Fibroblast of lung (primary cell): ENCODE results near the gene PIK3R6. TPM values are rescaled to one million over a fixed set of nuclear protein-coding genes. Genes with fewer than 3 reads are reported as not detected.

ENCODE experiments used
- DNase-seq, 2 donors: peaks; one replicate each; pipeline versions ENCODE4 v3.0.0 to v3.0.0-alpha.2; 2010; ENCODE audit warnings: low read depth in 2 of 2
- H2AFZ ChIP-seq: 2 replicates; pipeline ENCODE4 v1.5.1; 2012; ENCODE audit warnings: low read length, control low read depth, inconsistent platforms
- H3K27ac ChIP-seq: 2 replicates; pipeline ENCODE4 v1.5.1; 2011; ENCODE audit warnings: low read length, control low read depth; ENCODE audit not compliant: insufficient read depth
- H3K27me3 ChIP-seq: 2 replicates; pipeline ENCODE4 v1.5.1; 2011; ENCODE audit warnings: mild to moderate bottlenecking, low read length; ENCODE audit not compliant: control insufficient read depth, insufficient read depth
- H3K36me3 ChIP-seq: 2 replicates; pipeline ENCODE4 v1.5.1; 2011; ENCODE audit warnings: low read length; ENCODE audit not compliant: control insufficient read depth, insufficient read depth
- H3K4me1 ChIP-seq: 2 replicates; pipeline ENCODE4 v1.5.1; 2011; ENCODE audit warnings: low read length; ENCODE audit not compliant: control insufficient read depth, insufficient read depth; ENCODE audit errors: extremely low read depth
- H3K4me2 ChIP-seq: 2 replicates; pipeline ENCODE4 v1.5.1; 2011; ENCODE audit warnings: low read length, control low read depth; ENCODE audit not compliant: insufficient read depth; ENCODE audit errors: extremely low read depth
- H3K4me3 ChIP-seq, 4 experiments: fragments of 200-600 bp in 1 of 4; sonication (generic) in 1 of 4; replicated peaks in 1 of 4; 2 replicates each; pipeline ENCODE4 v1.5.1; 2011 to 2016; ENCODE audit warnings: low read length in 4 of 4, low read depth in 3 of 4, mild to moderate bottlenecking in 3 of 4, control low read depth in 2 of 4, inconsistent platforms in 1 of 4, mixed read lengths in 1 of 4; ENCODE audit not compliant: insufficient read depth in 1 of 4; ENCODE audit errors: control extremely low read depth in 1 of 4
- H3K79me2 ChIP-seq: 2 replicates; pipeline ENCODE4 v1.5.1; 2012; ENCODE audit warnings: mild to moderate bottlenecking, low read length, inconsistent platforms; ENCODE audit not compliant: control insufficient read depth, insufficient read depth
- H3K9ac ChIP-seq: 2 replicates; pipeline ENCODE4 v1.5.1; 2011; ENCODE audit warnings: mild to moderate bottlenecking, low read length, control low read depth; ENCODE audit not compliant: insufficient read depth
- H3K9me3 ChIP-seq: 2 replicates; pipeline ENCODE4 v1.5.1; 2012; ENCODE audit warnings: low read depth, low read length; ENCODE audit not compliant: control insufficient read depth, insufficient read depth
- H4K20me1 ChIP-seq: 2 replicates; pipeline ENCODE4 v1.5.1; 2011; ENCODE audit warnings: low read length; ENCODE audit not compliant: control insufficient read depth, insufficient read depth; ENCODE audit errors: extremely low read depth
- EZH2 ChIP-seq: IDR thresholded peaks from 2 replicates; pipeline ENCODE4 v1.5.1; 2012; ENCODE audit warnings: low read length, control low read depth, mild to moderate bottlenecking; ENCODE audit errors: missing control alignments
- polyA plus RNA-seq, 2 donors: library from polyadenylated mRNA; depleted of rRNA in 1 of 2; stranded (reverse) in 1 of 2; unstranded in 1 of 2; fragments of >200 nt; gene quantifications; 2 replicates each; pipeline ENCODE4 v1.2.1, GENCODE V29; 2011 to 2012; ENCODE audit warnings: missing spikeins in 1 of 2
- total RNA-seq: library from RNA; depleted of rRNA; stranded (reverse); fragments of >200 nt; gene quantifications from 2 replicates; pipeline ENCODE4 v1.2.1, GENCODE V29; 2014
- TF ChIP-seq, protein P1 (sequence below), 2 donors: IDR thresholded peaks in 1 of 2; conservative IDR thresholded peaks in 1 of 2; 1 replicate in 1 of 2; 2 replicates in 1 of 2; pipeline ENCODE4 v1.5.1; 2011 to 2012; ENCODE audit warnings: low read length in 2 of 2, control low read depth in 1 of 2, inconsistent platforms in 1 of 2, low read depth in 1 of 2, mild to moderate bottlenecking in 1 of 2

The PIK3R6 gene
- total and polyA plus RNA-seq, 2 donors (not counting 1 experiment from before 2014, with no cell fraction given) = 0.02 TPM; not detected in 1

- Histone ChIP-seq H3K27ac (no peak overlapping the region), H3K9me3 (no peaks in the 10 kb centered on the region), H3K36me3 (no peaks in the 10 kb centered on the region), H2AFZ (no peak overlapping the region), H3K4me1 (no peaks in the 10 kb centered on the region), H3K27me3 (peaks cover 3% of the 10 kb centered on the region), H3K4me2 (no peak overlapping the region), H4K20me1 (no peaks in the 10 kb centered on the region), H3K4me3 (no peak overlapping the region), H3K9ac (no peak overlapping the region), H3K79me2 (no peaks in the 10 kb centered on the region)
- TF ChIP-seq EZH2 = no peak
- TF ChIP-seq, protein P1, sequence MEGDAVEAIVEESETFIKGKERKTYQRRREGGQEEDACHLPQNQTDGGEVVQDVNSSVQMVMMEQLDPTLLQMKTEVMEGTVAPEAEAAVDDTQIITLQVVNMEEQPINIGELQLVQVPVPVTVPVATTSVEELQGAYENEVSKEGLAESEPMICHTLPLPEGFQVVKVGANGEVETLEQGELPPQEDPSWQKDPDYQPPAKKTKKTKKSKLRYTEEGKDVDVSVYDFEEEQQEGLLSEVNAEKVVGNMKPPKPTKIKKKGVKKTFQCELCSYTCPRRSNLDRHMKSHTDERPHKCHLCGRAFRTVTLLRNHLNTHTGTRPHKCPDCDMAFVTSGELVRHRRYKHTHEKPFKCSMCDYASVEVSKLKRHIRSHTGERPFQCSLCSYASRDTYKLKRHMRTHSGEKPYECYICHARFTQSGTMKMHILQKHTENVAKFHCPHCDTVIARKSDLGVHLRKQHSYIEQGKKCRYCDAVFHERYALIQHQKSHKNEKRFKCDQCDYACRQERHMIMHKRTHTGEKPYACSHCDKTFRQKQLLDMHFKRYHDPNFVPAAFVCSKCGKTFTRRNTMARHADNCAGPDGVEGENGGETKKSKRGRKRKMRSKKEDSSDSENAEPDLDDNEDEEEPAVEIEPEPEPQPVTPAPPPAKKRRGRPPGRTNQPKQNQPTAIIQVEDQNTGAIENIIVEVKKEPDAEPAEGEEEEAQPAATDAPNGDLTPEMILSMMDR (conservative IDR thresholded peaks at IDR 0.05 in 1 of 2, IDR thresholded peaks at IDR 0.05 in 1 of 2; ENCODE audit: low read depth in 1 of 2, low read length in 2 of 2) = no peak
- no peak for DNase-seq
These were observed 3.0 kb upstream of the PIK3R6 start for GRCh38 chr17:8870406-8871040.

- no peaks in the 10 kb centered on the region for H3K9me3 ChIP-seq
- H3K27ac ChIP-seq = no peak overlapping the region
- H3K36me3 ChIP-seq = no peaks in the 10 kb centered on the region
- H3K9ac ChIP-seq = no peak overlapping the region
- H4K20me1 ChIP-seq = no peaks in the 10 kb centered on the region
- no peak for DNase-seq
- H3K4me2 ChIP-seq = no peak overlapping the region
- TF ChIP-seq EZH2 = no peak
- no peak overlapping the region for H3K4me3 ChIP-seq
- H3K27me3 ChIP-seq = peaks cover 3% of the 10 kb centered on the region
- H3K4me1 ChIP-seq = no peaks in the 10 kb centered on the region
- no peaks in the 10 kb centered on the region for H3K79me2 ChIP-seq
- no peak overlapping the region for H2AFZ ChIP-seq
These were observed 1.8 kb upstream of the PIK3R6 start for GRCh38 chr17:8869114-8869815.

DNA sequence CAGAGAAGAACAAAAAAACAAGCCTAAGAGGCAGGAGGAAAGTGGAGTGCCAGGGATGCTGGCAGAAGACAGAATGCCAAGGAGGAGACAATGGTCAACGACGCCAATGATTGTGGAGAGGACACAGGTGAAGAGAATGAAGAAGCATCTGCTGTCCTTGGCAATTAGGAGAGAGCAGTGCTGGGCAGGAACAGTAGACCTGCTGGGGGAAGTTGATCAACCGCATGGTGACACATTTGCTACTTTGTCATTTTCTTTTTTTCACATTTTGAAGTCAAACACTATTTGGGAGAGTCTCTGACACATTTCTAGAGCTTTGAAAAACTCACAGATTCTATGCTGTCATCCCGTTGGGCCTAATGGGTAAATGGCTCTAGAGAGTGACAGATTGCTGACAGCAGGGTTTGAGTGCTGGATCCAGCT lies 1.1 kb upstream of the PIK3R6 start:
- no peak overlapping the region for H3K4me2 ChIP-seq
- H3K9ac ChIP-seq = no peak overlapping the region
- no peak for DNase-seq
- no peaks in the 10 kb centered on the region for H4K20me1 ChIP-seq
- H3K27ac ChIP-seq = no peak overlapping the region
- no peak overlapping the region for H2AFZ ChIP-seq
- no peaks in the 10 kb centered on the region for H3K36me3 ChIP-seq
- H3K27me3 ChIP-seq = peaks cover 3% of the 10 kb centered on the region
- no peaks in the 10 kb centered on the region for H3K9me3 ChIP-seq
- H3K4me1 ChIP-seq = no peaks in the 10 kb centered on the region
- H3K79me2 ChIP-seq = no peaks in the 10 kb centered on the region
- no peak overlapping the region for H3K4me3 ChIP-seq
- TF ChIP-seq EZH2 = no peak
- TF ChIP-seq, protein P1 (conservative IDR thresholded peaks at IDR 0.05 in 1 of 2, IDR thresholded peaks at IDR 0.05 in 1 of 2; ENCODE audit: low read depth in 1 of 2, low read length in 2 of 2) = no peak
